Vagina (tissue), 2 donors: Measurements from ENCODE around the gene KIF4B. TPM values are rescaled to one million over a fixed set of nuclear protein-coding genes. Genes with fewer than 3 reads are reported as not detected.
"Not testable (repeated sequence)": the region's sequence is repeated elsewhere in the genome, so short reads cannot be mapped to it uniquely, and the experiment has no call there.

ENCODE experiments used
- DNase-seq, 2 donors: peaks; one replicate each; pipeline ENCODE4 v3.0.0-alpha.2; 2017; ENCODE audit errors: extremely low spot score in 2 of 2
- H3K27ac ChIP-seq: fragments of 200-600 bp; sonication (generic); one replicate; pipeline ENCODE4 v1.5.1; 2019
- H3K27me3 ChIP-seq: fragments of 200-600 bp; sonication (generic); one replicate; pipeline ENCODE4 v1.5.1; 2019
- H3K36me3 ChIP-seq, 2 donors: fragments of 200-600 bp; sonication (generic); one replicate each; pipeline ENCODE4 v1.5.1; 2017 to 2019
- H3K4me1 ChIP-seq: fragments of 200-600 bp; sonication (generic); one replicate; pipeline ENCODE4 v1.5.1; 2019
- H3K4me3 ChIP-seq, 2 donors: fragments of 200-600 bp; sonication (generic); 1 replicate in 1 of 2; 2 replicates in 1 of 2; pipeline ENCODE4 v1.5.1; 2016 to 2019
- H3K9me3 ChIP-seq: fragments of 200-600 bp; sonication (generic); one replicate; pipeline ENCODE4 v1.5.1; 2019
- POLR2A ChIP-seq, 2 donors: fragments of 450-650 bp; IDR thresholded peaks; one replicate each; pipeline ENCODE4 v1.6.1; 2017; ENCODE audit warnings: antibody characterized with exemption in 2 of 2, mild to moderate bottlenecking in 2 of 2, moderate library complexity in 2 of 2
- POLR2AphosphoS5 ChIP-seq, 2 donors: sonication (generic); formaldehyde crosslinking; IDR thresholded peaks; one replicate each; pipeline ENCODE4 v1.9.0; 2017; ENCODE audit warnings: antibody characterized with exemption in 2 of 2, mild to moderate bottlenecking in 2 of 2, low read depth in 1 of 2; ENCODE audit not compliant: insufficient read depth in 1 of 2
- intact Hi-C: fragments of 100-400 bp; cut with DNase I; formaldehyde crosslinking; loops from one replicate; pipeline ENCODE4 v1.15.1; 2023
- total RNA-seq: library from RNA; depleted of rRNA; stranded (reverse); fragments of >200 nt; gene quantifications from one replicate; pipeline ENCODE4 v1.2.3, GENCODE V29; 2016
- TF ChIP-seq, protein P1 (sequence below), 3 experiments: fragments of 450-650 bp in 2 of 3; fragments of 200-600 bp in 1 of 3; sonication (generic) in 1 of 3; IDR thresholded peaks; one replicate each; pipeline ENCODE4 v1.5.1; 2017 to 2019; ENCODE audit warnings: antibody characterized with exemption in 3 of 3, mild to moderate bottlenecking in 2 of 3, moderate library complexity in 2 of 3

KIF4B gene
- total RNA-seq, 1 donor from 2014 or later, result not detected

DNA sequence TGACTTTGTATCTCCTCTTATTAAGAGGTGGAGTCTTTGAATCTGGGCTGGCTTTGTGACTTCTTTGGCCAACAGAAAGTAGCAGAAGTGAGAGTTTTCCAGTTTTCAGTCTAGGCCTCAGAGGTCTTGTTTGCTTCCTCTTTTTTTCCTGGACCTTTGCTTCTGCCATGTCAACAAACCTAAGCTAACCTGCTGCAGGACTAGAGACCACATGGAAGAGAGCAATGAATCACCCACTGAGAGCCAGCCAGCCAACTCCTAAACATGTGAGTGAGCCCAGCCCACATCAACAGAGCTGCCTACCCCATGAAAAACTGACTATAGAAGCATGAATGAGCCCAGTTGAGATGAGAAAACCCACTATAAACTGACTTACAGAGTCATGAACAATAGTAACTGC lies 42.8 kb upstream of the KIF4B start:
- TF ChIP-seq POLR2A (IDR thresholded peaks at IDR 0.05), result no peak
- TF ChIP-seq, protein P1, sequence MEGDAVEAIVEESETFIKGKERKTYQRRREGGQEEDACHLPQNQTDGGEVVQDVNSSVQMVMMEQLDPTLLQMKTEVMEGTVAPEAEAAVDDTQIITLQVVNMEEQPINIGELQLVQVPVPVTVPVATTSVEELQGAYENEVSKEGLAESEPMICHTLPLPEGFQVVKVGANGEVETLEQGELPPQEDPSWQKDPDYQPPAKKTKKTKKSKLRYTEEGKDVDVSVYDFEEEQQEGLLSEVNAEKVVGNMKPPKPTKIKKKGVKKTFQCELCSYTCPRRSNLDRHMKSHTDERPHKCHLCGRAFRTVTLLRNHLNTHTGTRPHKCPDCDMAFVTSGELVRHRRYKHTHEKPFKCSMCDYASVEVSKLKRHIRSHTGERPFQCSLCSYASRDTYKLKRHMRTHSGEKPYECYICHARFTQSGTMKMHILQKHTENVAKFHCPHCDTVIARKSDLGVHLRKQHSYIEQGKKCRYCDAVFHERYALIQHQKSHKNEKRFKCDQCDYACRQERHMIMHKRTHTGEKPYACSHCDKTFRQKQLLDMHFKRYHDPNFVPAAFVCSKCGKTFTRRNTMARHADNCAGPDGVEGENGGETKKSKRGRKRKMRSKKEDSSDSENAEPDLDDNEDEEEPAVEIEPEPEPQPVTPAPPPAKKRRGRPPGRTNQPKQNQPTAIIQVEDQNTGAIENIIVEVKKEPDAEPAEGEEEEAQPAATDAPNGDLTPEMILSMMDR (IDR thresholded peaks at IDR 0.05), result no peak
- no peak for TF ChIP-seq POLR2AphosphoS5 (IDR thresholded peaks at IDR 0.05; ENCODE audit: insufficient read depth in 1 of 2, low read depth in 1 of 2)
- intact Hi-C loops, result no loop called here

DNA sequence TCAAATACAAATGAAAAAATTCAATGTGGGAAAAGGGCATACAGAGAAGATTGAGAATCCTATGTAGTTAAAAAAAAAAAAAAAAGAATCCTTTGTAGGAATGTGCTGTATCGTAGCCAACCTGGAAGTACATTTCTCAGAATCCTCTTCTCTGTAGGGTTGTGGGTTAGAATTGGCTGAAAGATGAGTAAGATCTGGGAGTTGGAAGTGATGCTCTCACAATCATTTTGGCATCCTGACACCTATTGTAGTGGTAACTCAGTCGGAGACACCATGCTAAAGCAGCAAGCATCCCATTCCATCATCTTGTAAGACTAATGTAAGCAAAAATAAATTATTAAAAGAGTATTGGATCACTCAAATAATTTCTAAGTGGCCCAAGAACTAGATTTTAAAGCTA lies 42.1 kb upstream of the KIF4B start:
- no peak for TF ChIP-seq POLR2AphosphoS5 (IDR thresholded peaks at IDR 0.05; ENCODE audit: insufficient read depth in 1 of 2, low read depth in 1 of 2)
- no peak for TF ChIP-seq POLR2A (IDR thresholded peaks at IDR 0.05)
- TF ChIP-seq, protein P1 (IDR thresholded peaks at IDR 0.05), result no peak
- H3K36me3 ChIP-seq, result peaks cover 0 to 5% of the 10 kb centered on the region in 2 donors
- no peaks in the 10 kb centered on the region for H3K4me1 ChIP-seq
- H3K27me3 ChIP-seq, result no peaks in the 10 kb centered on the region
- no peaks in the 10 kb centered on the region for H3K9me3 ChIP-seq
- intact Hi-C loops, result no loop called here
- no peak for DNase-seq
- no peak overlapping the region for H3K4me3 ChIP-seq
- H3K27ac ChIP-seq, result no peak overlapping the region

More for the DNA sequence above, 42.8 kb upstream of the KIF4B start:
- no peak overlapping the region for H3K4me3 ChIP-seq
- H3K36me3 ChIP-seq, result peaks cover 0 to 7% of the 10 kb centered on the region in 2 donors
- no peak overlapping the region for H3K27ac ChIP-seq
- no peaks in the 10 kb centered on the region for H3K27me3 ChIP-seq
- no peaks in the 10 kb centered on the region for H3K4me1 ChIP-seq
- DNase-seq, result no peak
- H3K9me3 ChIP-seq, result no peaks in the 10 kb centered on the region

DNA sequence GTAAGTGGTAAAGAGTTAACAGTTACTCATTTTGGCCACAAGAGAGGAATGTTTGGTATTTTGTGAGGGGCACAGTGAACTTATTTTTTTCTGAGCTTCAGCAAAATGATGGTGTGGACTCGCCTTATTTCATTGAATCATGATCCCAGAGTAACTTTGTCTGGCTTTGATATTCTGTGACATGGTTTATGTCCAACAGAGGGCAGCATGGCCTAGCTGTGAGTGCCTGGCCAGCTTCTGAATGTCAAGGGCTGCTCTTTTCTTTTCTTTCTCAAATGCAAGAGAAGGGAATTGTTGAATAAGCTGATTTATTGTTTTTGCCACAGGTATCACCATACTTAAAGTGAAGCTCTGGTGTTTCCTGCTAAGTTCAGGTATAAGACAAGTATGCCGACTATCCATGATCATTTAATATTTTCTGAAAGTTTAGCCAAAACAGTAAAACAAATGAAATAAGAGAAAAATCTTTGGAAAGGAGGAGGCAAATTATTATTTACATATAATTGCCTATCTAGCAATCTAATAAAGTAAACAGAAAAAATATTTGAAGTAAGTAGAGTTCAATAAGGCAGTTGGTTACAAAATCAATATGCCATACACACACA lies 41.0 kb upstream of the KIF4B start:
- Histone ChIP-seq H3K4me3 (no peak overlapping the region), H3K9me3 (no peaks in the 10 kb centered on the region), H3K27ac (no peak overlapping the region), H3K4me1 (no peaks in the 10 kb centered on the region), H3K27me3 (no peaks in the 10 kb centered on the region), H3K36me3 (no peaks in the 10 kb centered on the region)
- TF ChIP-seq, protein P1 (IDR thresholded peaks at IDR 0.05), result no peak
- TF ChIP-seq POLR2AphosphoS5 (IDR thresholded peaks at IDR 0.05; ENCODE audit: insufficient read depth in 1 of 2, low read depth in 1 of 2), result no peak
- TF ChIP-seq POLR2A (IDR thresholded peaks at IDR 0.05), result no peak
- intact Hi-C loops, result no loop called here
- no peak for DNase-seq

DNA sequence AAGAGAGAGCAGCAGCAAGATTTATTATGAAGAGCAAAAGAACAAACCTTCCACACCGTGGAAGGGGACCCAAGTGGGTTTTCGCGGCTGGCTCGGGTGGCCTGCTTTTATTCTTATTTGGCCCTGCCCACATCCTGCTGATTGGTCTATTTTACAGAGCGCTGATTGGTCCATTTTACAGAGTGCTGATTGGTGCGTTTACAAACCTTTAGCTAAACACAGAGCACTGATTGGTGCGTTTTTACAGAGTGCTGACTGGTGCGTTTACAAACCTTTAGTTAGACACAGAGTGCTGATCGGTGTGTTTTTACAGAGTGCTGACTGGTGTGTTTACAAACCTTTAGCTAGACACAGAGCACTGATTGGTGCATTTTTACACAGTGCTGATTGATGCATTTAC lies 37.5 kb upstream of the KIF4B start:
- H3K9me3 ChIP-seq, intact Hi-C loops, H3K4me1 ChIP-seq, H3K27ac ChIP-seq, H3K36me3 ChIP-seq, H3K27me3 ChIP-seq, H3K4me3 ChIP-seq, DNase-seq: not testable (repeated sequence)

DNA sequence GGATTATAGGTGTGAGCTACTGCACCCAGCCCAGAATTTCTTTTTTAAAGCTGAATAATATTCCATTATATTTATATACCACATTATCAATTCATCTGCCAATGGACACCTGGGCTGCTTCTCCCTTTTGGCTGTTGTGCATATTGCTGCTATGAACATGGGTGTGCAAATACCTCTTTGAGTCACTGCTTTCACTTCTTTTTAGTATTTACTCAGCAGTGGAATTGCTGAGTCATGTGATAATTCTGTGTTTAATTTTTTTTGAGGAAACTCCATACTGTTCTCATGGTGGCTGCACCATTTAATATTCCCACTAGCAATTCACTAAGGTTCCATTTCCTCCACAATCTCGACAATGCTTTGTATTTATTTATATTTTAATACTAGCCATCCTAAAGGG lies 36.1 kb upstream of the KIF4B start:
- TF ChIP-seq POLR2A (IDR thresholded peaks at IDR 0.05) (no peak), POLR2AphosphoS5 (IDR thresholded peaks at IDR 0.05; ENCODE audit: insufficient read depth in 1 of 2, low read depth in 1 of 2) (no peak)
- TF ChIP-seq, protein P1 (IDR thresholded peaks at IDR 0.05), result no peak
- no peak overlapping the region for H3K27ac ChIP-seq
- intact Hi-C loops, result no loop called here
- no peaks in the 10 kb centered on the region for H3K27me3 ChIP-seq
- H3K4me3 ChIP-seq, result no peak overlapping the region
- DNase-seq, result no peak
- H3K36me3 ChIP-seq, result no peaks in the 10 kb centered on the region
- H3K4me1 ChIP-seq, result no peaks in the 10 kb centered on the region
- no peaks in the 10 kb centered on the region for H3K9me3 ChIP-seq

DNA sequence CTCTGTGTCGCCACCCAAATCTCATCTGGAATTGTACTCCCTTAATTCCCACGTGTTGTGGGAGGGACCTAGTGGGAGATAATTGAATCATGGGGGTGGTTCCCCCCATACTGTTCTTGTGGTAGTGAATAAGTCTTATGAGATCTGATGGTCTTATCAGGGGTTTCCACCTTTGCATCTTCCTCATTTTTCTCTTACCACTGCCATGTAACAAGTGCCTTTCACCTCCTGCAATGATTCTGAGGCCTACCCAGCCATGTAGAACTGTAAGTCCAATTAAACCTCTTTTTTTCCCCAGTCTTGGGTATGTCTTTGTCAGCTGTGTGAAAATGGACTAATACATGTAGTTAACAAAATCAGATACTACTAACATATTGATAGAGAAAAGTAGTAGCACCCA lies 35.3 kb upstream of the KIF4B start:
- DNase-seq, H3K27me3 ChIP-seq, intact Hi-C loops, H3K9me3 ChIP-seq, H3K36me3 ChIP-seq, H3K4me1 ChIP-seq, H3K27ac ChIP-seq, H3K4me3 ChIP-seq: not testable (repeated sequence)
